Measurements from ENCODE around the gene ZBED2.

The ZBED2 gene

DNA sequence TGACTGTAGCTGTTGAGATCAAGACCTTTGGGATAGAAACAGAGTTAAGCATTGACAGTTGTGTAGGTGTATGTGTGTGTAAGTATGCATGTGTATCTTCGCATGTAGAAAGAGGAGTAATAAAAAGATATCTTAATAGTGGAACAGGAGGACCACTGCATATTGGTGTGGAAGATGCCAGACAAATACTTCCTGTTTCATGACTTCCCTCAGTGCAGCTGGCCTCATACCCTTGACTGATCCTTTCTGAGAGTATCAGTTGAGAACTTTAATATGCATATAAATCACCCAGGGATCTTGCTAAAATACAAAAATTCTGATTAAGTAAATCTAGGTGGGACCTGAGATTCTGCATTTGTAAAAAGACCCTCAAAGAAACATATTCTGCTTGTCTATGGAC, 8.5 kb upstream of the ZBED2 start:
- DNase-seq = no peak

DNA sequence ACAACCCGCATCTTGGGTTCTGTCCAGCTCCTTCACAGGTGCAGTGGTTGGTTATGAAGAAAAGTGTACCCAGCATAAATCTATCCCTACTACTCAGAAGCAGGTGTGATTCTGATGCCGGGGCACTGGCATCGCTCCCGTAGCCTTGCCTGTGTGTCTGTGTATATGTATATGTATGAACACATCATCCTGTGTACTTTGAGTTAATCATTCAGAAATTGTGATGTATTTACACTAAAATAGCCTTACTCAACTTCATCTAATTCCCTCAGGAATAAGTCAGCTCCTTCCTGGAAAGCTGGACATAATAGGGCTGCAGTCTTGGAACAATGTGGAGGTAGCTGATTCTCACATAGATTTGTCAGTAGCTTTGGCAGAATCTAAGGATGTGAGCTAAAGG, 6.7 kb upstream of the ZBED2 start:
- DNase-seq = no peak

DNA sequence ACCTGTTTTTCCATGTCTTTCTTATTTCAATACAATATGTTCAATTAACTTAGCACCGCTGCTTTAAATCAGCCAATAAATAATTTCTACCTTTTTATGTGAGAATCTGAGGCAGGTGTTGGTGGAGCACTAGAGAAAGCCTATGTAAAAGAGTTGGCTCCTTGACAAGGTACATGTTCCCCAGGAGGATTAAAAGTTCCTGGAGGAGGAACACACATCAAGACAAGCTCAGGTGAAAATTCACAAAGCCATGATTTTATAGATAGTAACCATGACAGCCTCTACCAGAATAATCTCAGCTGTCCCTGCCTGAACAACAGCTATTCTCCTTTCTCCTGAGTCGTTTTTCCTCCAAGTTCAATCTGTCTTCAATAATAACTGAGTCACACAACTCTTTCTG, 3.4 kb upstream of the ZBED2 start:
- DNase-seq = no peak

DNA sequence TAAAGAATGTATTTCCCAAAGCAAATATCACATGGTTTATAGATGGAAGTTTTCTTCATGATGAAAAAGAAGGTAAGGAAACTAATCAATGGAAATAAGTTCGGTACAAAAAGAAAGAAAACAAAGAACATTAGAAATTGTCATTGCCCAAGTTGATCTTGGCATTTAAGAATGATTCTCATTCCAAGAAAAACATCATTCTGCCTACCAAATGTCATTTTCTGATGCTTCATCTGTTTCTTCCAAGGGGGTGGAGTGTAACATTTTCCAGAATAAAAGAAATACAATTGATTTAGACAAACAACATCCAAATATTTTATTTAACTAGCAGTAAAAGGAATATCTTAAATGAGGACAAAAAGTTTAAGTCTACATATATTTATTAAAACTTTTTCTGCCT, 3.0 kb upstream of the ZBED2 start:
- no peak for DNase-seq

DNA sequence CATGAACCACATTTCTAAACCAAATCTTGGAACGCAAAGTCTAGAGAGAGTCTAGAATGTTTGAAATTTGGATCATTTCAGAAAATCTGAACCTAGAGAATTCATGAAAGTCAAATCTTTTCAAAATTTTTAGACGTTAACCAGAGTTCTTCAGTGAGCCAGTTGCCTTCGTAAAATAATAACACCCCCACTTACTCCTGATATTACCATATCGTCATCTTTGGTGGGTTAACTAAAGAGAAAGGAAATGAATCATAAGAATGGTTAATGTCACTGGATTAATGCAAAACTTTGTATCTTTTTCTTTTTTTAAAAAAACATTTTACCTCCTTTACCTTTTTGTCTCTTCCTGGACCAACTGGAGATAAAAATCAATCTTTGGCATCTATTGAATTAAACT, 1.2 kb upstream of the ZBED2 start:
- DNase-seq = no peak

DNA sequence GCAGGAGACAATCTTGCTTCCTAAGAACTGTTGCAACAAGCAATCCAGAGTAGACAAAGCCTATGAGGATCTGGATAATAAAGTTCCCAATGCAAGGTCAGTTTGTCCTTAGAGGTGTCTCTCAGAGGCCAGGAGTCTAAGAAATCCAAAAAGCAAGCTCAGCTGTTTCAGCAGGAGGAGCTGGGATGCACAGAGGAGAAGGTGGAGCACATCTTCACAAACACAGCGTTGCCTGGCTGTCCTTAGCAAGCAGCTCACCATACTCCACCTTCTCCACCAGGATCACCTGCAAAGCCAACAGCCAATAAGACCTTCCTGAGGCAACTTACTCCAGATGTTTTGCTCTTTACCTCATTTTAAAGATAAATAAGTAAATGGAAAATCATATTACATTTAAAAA, 365 bp downstream of the ZBED2 start:
- no peak for DNase-seq

DNA sequence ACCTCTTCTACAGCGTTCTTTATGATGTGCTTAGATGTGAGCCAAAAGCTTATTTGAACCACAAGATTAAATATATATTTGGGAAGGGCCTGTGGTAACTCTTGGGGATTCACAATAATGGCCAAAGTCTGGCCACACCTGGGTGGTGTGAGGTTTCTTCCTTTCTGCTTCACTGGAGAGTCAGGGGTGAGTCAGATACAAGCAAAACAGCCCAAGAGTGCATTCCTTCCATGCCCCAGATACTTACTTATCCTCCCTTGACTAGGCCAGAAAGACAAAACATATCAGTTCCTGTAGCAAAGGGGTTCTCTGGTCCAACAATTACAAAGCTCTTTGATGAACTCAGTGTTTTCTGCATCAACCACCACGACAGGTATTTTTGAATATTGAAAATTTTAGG, 941 bp downstream of the ZBED2 start:
- DNase-seq = no peak

DNA sequence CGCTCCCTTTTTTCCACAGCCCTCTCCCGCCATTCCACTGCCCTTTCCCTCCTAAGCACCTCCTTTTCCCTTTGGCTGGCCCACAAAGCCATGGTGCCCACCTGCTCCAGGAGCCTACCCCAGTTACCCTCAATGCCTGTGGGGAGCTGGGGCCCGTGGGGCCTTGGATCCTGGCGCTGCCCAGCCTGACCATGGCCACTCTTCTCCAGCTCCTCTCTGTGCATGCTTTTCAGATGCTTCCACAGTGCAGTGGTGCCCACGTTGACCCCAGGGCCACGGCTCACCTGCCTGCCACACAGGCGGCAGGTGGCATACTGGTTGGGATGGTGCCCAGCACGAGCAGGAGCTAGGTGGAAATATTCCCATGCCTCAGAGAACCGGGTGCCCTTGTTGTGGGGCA, 1.5 kb downstream of the ZBED2 start:
- DNase-seq = no peak

DNA sequence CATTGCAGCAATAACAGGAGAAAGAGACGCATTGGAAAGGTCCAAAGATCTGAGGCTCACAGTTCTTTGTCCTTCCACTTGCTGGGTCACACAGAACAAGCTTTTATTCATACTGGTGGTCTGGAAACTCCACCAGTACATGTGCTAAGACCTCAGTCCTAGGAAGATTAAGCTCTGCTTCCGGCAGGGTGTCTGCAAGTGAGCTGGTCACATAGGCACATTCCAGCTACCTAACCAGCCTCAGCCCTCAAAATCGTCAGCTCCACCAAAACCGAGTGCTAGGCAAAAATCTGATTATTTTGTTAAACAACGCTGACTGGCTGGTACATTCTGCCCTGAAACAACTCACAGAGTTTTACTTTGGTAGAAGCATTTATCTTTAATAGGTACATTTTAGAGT, 2.2 kb downstream of the ZBED2 start:
- no peak for DNase-seq

DNA sequence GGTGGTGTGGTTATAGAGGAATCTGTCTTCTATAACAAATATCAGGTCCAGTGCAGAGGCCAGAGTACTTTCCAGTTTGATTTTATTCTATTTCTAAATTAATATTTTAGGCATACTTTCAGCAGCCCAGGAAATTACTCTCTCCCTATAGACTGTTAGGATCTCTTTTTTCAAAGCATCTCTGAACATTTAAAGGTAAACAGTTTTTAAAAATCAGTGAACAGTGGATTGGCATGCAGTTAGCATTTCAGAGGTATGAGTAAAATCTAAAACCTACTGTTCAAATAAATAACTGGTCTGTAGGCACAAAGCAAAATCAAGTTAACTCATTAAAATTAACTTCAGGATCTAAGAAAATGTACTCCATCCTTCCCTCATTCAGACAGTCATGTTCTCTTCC, 3.0 kb downstream of the ZBED2 start:
- DNase-seq = no peak

DNA sequence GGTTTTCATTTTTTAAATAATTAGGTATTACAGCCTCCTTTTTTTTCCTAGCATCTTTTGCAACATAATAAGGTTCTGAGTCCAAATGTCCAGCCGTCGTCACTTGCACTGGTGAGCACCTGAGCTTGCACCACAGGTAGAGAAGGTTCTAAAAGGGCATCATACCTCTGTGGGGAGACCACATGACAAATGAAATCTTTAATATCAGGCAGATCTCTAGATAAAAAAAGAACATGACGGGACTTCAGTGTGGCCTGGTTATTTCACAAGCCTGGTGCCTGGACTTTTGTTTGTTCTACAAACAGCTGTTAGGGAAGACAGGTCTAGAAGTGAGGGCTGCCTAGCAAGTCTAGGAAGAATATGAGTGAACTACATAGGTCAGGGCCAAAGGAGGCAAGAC, 3.6 kb downstream of the ZBED2 start:
- no peak for DNase-seq

DNA sequence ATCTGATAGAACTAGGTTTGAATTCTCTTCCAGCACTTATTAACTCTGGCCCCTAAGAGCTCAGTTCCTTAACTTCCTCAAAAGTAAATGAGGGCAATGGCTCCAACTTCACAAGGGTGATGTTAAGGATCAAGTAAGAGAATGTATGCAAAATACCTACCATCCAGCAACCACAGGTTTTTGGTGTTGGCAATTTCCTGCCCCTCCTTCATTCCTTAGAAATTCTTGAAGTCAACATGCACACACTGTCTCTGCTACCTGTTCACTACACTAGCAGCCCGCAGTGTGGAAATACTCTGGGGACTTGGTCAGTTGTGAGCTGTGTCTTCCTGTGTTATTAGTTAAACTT, 5.0 kb downstream of the ZBED2 start:
- no peak for DNase-seq

DNA sequence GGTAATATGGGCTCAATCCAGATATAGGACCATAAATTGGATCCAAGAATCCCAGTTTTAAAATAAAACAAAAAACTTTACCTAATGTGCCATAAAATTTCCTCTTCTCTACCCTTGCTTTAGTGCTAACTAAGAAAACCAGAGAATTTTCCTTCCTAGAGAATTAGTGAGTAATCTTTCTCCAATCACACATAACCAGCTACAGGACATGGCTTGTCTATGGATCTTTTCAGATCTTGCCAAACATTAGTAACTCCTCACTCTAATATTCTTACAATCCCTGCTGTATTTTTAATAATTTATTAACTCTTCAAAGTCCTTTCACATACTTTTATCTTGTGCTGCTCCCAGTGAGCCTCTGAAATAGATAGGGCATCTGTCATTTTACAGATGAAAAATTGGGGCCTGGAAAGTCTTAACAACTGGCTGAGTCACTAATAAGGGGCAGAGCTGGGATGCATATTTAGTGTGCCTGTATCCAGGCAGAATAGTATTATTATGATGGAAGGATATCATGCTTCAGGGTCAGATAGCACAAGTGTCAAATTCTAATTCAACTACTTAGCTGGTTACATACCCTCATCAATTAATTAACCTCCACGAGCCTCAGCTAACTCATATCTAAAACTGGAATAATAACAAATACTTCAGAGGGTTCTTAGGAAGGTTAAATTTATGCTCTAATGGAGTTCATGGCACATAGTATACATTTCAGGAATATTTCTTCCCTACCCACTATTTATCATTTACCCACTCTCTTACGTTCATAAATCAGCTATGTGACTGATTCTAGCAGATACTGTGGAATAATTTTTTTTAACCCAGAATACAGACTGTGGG, 5.6 kb downstream of the ZBED2 start:
- DNase-seq = no peak

DNA sequence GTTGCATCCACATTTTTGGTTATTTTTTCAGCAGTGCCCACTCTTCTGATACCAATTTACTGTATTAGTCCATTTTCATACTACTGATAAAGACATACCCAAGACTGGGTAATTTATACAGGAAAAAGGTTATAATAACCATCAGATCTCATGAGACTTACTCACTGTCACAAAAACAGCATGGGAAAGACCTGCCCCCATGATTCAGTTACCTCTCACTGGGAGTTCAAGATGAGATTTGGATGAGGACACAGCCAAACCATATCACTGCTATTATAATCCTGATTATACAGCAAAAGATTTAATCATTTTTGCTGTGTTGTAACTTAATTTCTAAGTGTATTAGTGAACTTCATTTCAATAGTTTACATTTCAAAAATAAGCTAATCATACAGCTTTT, 6.6 kb downstream of the ZBED2 start:
- no peak for DNase-seq

DNA sequence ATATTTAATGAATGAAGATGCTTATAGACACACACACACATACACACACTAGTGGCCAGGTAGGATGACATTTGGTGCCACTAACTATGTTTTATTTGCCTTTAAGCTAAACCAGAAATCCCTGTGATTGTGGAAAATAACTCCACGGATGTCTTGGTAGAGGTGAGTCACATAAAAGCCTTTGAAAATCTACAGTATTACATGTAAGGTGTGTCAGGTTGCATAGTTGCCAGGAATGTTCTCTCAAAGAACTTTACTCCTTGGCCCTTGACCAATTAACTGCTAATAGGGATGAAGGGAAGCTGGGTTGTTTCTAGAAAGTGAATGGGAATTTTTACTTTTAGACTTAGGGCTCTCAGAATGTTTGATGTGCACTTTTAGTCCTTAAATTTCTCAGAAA, 9.9 kb downstream of the ZBED2 start:
- no peak for DNase-seq

DNA sequence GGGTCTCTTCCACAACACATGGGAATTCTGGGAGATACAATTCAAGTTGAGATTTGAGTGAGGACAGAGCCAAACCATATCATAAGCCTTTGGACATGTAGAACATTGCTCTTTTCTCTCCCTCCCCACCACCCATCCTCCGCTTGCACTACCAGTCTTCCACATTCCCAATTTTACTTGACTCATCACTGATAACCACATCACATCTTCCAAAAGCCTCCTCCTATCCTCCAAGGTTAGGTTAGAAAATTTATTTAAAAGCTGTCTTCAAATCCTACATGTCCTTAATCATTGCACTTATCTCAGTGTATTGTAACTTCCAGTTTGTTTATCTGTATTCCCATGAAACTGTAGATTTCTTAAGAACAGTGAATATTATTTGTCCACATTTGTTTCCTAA, 10.4 kb downstream of the ZBED2 start:
- no peak for DNase-seq

DNA sequence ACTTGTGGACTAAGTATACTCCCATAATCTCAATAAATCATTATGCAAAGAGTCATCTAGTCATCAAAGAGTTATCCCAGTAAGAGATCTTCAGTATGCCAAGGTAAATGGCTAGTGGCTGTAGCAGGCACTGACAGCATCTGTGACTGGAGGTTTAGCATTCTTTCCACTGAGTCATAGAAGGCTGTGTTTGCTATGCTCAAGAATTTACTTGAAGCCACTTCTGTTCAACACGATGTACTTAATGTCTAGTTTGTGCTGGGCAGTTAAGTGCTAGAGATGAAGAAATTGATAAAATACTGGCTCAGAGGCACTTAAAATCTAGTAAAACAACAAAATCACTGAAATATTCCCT, 13.0 kb downstream of the ZBED2 start:
- DNase-seq = no peak

DNA sequence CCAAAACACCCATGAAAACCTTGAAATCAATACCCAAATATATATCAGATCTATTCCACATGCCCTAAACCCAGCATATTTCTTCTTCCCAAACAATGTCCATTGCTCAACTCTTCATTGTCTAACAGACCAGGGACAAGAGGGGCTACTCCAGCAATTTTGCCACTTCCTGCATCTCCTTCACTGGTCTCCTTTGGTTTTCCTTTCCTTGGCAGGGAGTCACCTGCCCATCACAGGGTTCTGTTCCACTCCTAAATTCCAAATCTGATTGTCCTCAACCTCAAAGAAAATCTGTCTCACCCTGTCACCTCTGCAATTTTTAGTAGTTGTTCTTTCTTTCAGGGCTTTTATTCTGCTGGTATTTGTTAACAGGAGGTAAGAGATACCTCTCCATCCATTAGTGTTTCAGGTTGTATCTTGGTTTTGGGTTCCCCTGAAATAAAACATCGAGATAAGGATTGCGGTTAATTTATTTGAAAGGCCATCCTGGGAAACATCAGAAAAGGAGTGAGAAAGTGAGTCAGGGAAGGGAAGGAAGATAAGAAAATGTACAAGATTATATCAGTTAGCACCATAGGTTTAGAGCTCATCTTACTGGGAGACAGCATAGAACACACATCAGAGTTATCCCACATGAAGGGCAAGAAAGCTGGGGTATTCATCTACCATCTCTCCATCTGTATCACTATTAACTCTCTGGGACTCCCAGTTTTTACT, 13.6 kb downstream of the ZBED2 start:
- DNase-seq = no peak

DNA sequence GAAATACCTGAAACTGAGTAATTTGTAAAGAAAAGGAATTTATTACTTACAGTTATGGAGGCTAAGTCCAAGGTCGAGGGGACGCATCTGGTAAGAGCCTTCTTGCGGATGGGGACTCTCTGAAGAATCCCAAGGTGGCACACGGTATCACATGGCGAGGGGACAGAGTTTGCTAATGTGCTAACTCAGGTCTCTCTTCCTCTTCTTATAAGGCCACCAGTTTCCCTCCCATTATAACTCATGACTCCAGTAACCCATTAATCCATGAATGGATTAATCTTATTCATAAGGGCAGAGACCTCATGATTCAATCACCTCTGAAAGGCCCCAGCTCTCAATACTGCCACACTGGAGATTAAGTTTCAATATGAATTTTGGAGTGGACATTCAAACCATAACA, 15.7 kb downstream of the ZBED2 start:
- DNase-seq = no peak

DNA sequence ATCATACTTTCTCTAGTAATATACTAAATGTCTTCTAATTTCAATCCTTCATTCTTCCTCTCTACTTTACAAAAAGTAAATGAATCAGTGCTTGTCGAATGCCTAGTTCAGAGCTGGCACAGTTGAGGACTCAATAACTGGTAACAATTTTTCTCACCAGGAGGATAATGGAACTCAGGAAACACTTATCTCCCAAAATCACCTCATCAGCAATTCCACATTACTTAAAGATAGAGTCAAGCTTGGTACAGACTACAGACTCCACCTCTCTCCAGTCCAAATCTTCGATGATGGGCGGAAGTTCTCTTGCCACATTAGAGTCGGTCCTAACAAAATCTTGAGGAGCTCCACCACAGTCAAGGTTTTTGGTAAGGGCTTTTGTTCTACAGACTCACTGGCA, 16.3 kb downstream of the ZBED2 start:
- no peak for DNase-seq

DNA sequence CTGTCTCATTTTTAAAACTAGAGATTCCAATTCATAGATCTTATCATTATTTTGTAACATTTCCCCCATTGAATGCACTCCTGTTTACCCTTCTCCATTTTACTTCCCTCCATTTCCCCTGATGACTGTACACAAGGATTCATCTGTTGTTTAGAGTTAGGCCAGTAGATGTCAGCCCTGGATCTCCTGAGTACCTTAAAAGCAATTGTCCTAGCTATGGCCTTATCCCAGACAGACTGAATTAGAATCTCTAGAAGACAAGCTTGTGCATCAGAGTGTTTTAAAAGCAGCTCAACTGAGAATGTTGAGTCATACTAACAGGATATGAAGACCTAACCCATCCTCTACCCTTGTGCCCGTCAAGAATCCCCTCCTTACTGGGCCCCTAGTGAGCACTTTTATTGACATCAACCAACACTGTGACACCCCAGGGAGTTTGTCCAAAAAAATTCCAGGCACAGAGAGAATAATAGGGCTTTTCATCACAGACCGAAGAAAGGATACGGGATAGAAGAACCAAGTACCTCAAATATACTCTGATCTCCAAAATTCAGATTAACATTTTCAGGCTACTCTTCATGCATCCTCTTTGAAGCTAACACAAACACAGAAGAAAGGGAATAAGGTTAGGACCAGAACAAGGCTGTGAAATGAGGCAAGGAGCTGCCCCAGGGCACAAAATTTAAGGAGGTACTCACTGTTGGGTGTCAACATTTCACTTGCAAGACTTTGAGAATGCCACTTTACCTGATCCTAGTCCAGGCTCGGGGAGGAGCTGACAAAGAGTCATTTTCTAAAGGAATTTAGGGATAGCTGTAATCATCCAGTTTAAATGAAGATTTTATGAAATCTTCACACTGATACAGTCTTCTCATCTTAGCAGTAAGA, 17.1 kb downstream of the ZBED2 start:
- DNase-seq = no peak

DNA sequence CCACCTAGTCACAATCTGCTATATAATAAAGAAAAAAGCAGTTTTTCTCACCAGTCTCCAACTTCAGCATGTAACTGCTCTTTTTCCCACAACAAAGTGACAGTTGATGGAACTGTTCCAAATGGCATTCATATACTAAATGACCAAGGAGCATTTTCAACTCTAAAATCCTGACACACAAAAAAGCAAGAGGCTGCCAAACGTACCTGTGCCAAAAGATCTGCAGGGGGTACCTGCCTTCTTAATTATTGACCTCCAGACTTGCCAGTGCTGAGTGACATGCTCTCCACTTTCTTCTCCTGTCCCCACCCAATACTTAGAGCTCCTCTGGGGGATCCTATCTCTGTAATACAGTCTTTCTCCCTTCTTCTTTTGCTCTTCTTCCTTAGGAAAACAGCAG, 18.0 kb downstream of the ZBED2 start:
- DNase-seq = no peak
